Measurements from ENCODE around the gene ACVR1. TPM values are rescaled to one million over a fixed set of nuclear protein-coding genes. Genes with fewer than 3 reads are reported as not detected.

ACVR1 gene
- total RNA-seq, 1 donor from 2014 or later: 66.6 TPM

- TF ChIP-seq CTCF (IDR thresholded peaks at IDR 0.05): no peak
- Mint-ChIP-seq H3K27ac (ENCODE audit: unreplicated experiment) (no peak overlapping the region), H3K9me3 (ENCODE audit: unreplicated experiment) (no peaks in the 10 kb centered on the region), H3K4me1 (ENCODE audit: unreplicated experiment) (no peaks in the 10 kb centered on the region), H3K4me3 (ENCODE audit: unreplicated experiment) (no peak overlapping the region), H3K27me3 (ENCODE audit: unreplicated experiment) (peaks cover 22% of the 10 kb centered on the region), H3K36me3 (ENCODE audit: unreplicated experiment) (no peaks in the 10 kb centered on the region)
- DNase-seq (ENCODE audit: extremely low spot score, unreplicated experiment): no peak
Observed at GRCh38 chr2:157911246-157911645, 35.1 kb upstream of the ACVR1 start.

- Mint-ChIP-seq H3K36me3 (ENCODE audit: unreplicated experiment) (no peaks in the 10 kb centered on the region), H3K9me3 (ENCODE audit: unreplicated experiment) (no peaks in the 10 kb centered on the region), H3K4me1 (ENCODE audit: unreplicated experiment) (peaks cover 1% of the 10 kb centered on the region), H3K27me3 (ENCODE audit: unreplicated experiment) (peaks cover 2% of the 10 kb centered on the region), H3K4me3 (ENCODE audit: unreplicated experiment) (no peak overlapping the region), H3K27ac (ENCODE audit: unreplicated experiment) (no peak overlapping the region)
- no peak for TF ChIP-seq CTCF (IDR thresholded peaks at IDR 0.05)
- DNase-seq (ENCODE audit: extremely low spot score, unreplicated experiment): no peak
Observed at GRCh38 chr2:157905092-157905491, 29.0 kb upstream of the ACVR1 start.

GRCh38 chr2:157903626-157904025 lies 27.5 kb upstream of the ACVR1 start:
- DNase-seq (ENCODE audit: extremely low spot score, unreplicated experiment): no peak
- Mint-ChIP-seq H3K36me3 (ENCODE audit: unreplicated experiment) (no peaks in the 10 kb centered on the region), H3K27ac (ENCODE audit: unreplicated experiment) (no peak overlapping the region), H3K4me3 (ENCODE audit: unreplicated experiment) (no peak overlapping the region), H3K4me1 (ENCODE audit: unreplicated experiment) (peaks cover 1% of the 10 kb centered on the region), H3K9me3 (ENCODE audit: unreplicated experiment) (no peaks in the 10 kb centered on the region), H3K27me3 (ENCODE audit: unreplicated experiment) (no peaks in the 10 kb centered on the region)
- no peak for TF ChIP-seq CTCF (IDR thresholded peaks at IDR 0.05)

GRCh38 chr2:157903151-157903550 lies 27.0 kb upstream of the ACVR1 start:
- Mint-ChIP-seq H3K4me3 (ENCODE audit: unreplicated experiment) (no peak overlapping the region), H3K9me3 (ENCODE audit: unreplicated experiment) (no peaks in the 10 kb centered on the region), H3K27ac (ENCODE audit: unreplicated experiment) (no peak overlapping the region), H3K27me3 (ENCODE audit: unreplicated experiment) (no peaks in the 10 kb centered on the region), H3K4me1 (ENCODE audit: unreplicated experiment) (peaks cover 1% of the 10 kb centered on the region), H3K36me3 (ENCODE audit: unreplicated experiment) (no peaks in the 10 kb centered on the region)
- no peak for DNase-seq (ENCODE audit: extremely low spot score, unreplicated experiment)
- TF ChIP-seq CTCF (IDR thresholded peaks at IDR 0.05): no peak

GRCh38 chr2:157902692-157903091 lies 26.6 kb upstream of the ACVR1 start:
- Mint-ChIP-seq H3K27ac (ENCODE audit: unreplicated experiment) (no peak overlapping the region), H3K9me3 (ENCODE audit: unreplicated experiment) (no peaks in the 10 kb centered on the region), H3K4me3 (ENCODE audit: unreplicated experiment) (no peak overlapping the region), H3K36me3 (ENCODE audit: unreplicated experiment) (no peaks in the 10 kb centered on the region), H3K4me1 (ENCODE audit: unreplicated experiment) (peaks cover 1% of the 10 kb centered on the region), H3K27me3 (ENCODE audit: unreplicated experiment) (no peaks in the 10 kb centered on the region)
- TF ChIP-seq CTCF (IDR thresholded peaks at IDR 0.05): no peak
- DNase-seq (ENCODE audit: extremely low spot score, unreplicated experiment): no peak

Measured in osteocyte (in vitro differentiated cells).